ENCODE results near the gene KCNAB1.

- TF ChIP-seq USF1 (CRISPR knock-in tag; IDR thresholded peaks at IDR 0.05) (no peak), CTCF (IDR thresholded peaks at IDR 0.05) (no peak), TCF7 (CRISPR knock-in tag; IDR thresholded peaks at IDR 0.05; ENCODE audit: low read depth) (no peak), MLX (CRISPR knock-in tag; IDR thresholded peaks at IDR 0.05) (no peak), MXD4 (CRISPR knock-in tag; IDR thresholded peaks at IDR 0.05; ENCODE audit: borderline replicate concordance) (no peak), GABPB1 (CRISPR knock-in tag; IDR thresholded peaks at IDR 0.05) (no peak), E2F1 (CRISPR knock-in tag; IDR thresholded peaks at IDR 0.05) (no peak)
Measured at GRCh38 chr3:156561533-156561932, 441.2 kb downstream of the KCNAB1 start.

All from WTC11 (cell line).